IPS-NIHi7 (cell line): Measurements from ENCODE around the gene XRCC6.
A peak's percentile ranks its signal among the peaks of the same experiment; 100 is the strongest.
"Not testable (repeated sequence)": the region's sequence is repeated elsewhere in the genome, so short reads cannot be mapped to it uniquely, and the experiment has no call there.

Source experiments
- DNase-seq: peaks from one replicate; pipeline ENCODE4 v3.0.0; 2012; ENCODE audit warnings: mixed read lengths; ENCODE audit errors: extremely low spot score

XRCC6 gene

GRCh38 chr22:41650821-41651220 lies 29.7 kb downstream of the XRCC6 start:
- no peak for DNase-seq

- no peak for DNase-seq
These were observed 33.2 kb downstream of the XRCC6 start for GRCh38 chr22:41654322-41654721.

- no peak for DNase-seq
These were observed 35.5 kb downstream of the XRCC6 start for GRCh38 chr22:41656556-41656955.

GRCh38 chr22:41657709-41658108 lies 36.6 kb downstream of the XRCC6 start:
- no peak for DNase-seq

GRCh38 chr22:41658869-41659268 lies 37.8 kb downstream of the XRCC6 start:
- DNase-seq = no peak

GRCh38 chr22:41659941-41660340 lies 38.8 kb downstream of the XRCC6 start:
- DNase-seq = no peak

- no peak for DNase-seq
These were observed 39.3 kb downstream of the XRCC6 start for GRCh38 chr22:41660416-41660815.

GRCh38 chr22:41661088-41661487 lies 40.0 kb downstream of the XRCC6 start:
- no peak for DNase-seq

- DNase-seq = no peak
These were observed 40.6 kb downstream of the XRCC6 start for GRCh38 chr22:41661713-41662112.

- DNase-seq = not testable (repeated sequence)
These were observed 42.5 kb downstream of the XRCC6 start for GRCh38 chr22:41663594-41663993.

- DNase-seq = no peak
These were observed 43.4 kb downstream of the XRCC6 start for GRCh38 chr22:41664490-41664889.

GRCh38 chr22:41664951-41665350 lies 43.9 kb downstream of the XRCC6 start:
- no peak for DNase-seq

- no peak for DNase-seq
These were observed 48.1 kb downstream of the XRCC6 start for GRCh38 chr22:41668971-41669911.

- DNase-seq = not testable (repeated sequence)
These were observed 51.0 kb downstream of the XRCC6 start for GRCh38 chr22:41672096-41672495.

GRCh38 chr22:41672780-41673509 lies 51.9 kb downstream of the XRCC6 start:
- DNase-seq = no peak

- no peak for DNase-seq
These were observed 53.8 kb downstream of the XRCC6 start for GRCh38 chr22:41674846-41675340.

GRCh38 chr22:41676134-41676533 lies 55.0 kb downstream of the XRCC6 start:
- DNase-seq = no peak

GRCh38 chr22:41681616-41682015 lies 60.5 kb downstream of the XRCC6 start:
- no peak for DNase-seq

- DNase-seq = peak; percentile 96
These were observed 61.1 kb downstream of the XRCC6 start for GRCh38 chr22:41682033-41682807.

- no peak for DNase-seq
These were observed 62.0 kb downstream of the XRCC6 start for GRCh38 chr22:41683052-41683451.

GRCh38 chr22:41683616-41684015 lies 62.5 kb downstream of the XRCC6 start:
- no peak for DNase-seq

GRCh38 chr22:41684194-41684593 lies 63.1 kb downstream of the XRCC6 start:
- DNase-seq = no peak
